ENCODE measurements around the gene SGTA. TPM values are rescaled to one million over a fixed set of nuclear protein-coding genes. Genes with fewer than 3 reads are reported as not detected.

Gene SGTA
- total RNA-seq, 2 experiments from 2014 or later = 84.8 to 87.4 TPM

DNA sequence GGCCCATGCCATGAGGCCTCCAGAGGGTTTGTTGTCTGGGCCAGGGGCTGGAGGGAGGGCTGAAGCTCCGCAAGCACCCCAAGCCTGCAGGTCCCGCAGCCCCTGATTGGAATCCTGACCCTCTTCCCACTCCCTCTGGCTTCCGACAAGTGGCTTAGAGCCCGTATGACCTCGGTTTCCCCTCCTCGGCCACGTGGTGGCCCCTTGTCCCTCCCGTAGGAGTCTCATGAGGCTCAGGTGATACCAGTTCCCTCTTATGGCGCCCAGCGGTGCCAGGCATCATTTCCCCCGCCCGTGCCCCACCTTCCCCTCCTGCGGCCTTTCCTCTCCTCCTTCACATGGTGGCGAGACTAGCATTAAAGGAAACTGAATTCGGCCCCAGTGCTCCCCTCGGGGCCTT lies 8.4 kb upstream of the SGTA start:
- peaks cover 28% of the 10 kb centered on the region for H3K36me3 Mint-ChIP-seq
- no peak overlapping the region for H3K4me3 Mint-ChIP-seq

DNA sequence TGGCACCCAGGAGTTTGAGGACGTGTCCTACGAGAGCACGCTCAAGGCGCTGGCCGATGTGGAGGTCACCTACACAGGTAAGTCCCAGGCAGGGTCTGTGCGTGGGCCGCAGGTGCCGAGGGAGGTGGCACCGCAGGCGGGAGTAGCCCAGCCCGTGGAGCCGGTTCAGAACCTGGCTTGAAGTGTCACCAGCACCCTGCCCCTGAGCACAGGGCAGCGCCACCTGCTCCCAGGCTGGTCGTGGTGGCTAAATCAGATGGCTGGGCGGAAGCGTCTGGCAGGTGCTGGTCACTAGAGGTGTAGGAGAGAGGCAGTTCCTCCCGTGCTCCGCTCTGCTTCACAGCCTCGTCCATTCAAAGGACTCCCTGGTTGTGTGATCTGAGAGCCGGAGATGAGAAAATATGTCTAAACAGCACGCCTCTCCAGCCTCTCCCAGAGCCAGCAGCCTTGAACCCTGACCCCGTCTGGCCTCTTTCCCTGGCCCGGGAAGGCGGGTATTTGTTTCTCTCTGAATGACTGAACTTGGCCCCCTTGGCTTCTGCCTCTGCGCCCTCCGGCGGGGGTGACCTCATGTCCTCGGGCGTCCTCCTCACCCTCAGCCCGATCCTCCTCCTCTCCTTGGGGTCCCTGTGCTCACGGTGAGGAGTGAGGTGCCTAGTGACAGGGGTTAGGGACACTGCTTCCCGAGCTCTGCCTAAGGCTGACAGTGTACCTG lies 7.6 kb upstream of the SGTA start:
- no peak overlapping the region for H3K27ac Mint-ChIP-seq
- peaks cover 15% of the 10 kb centered on the region for H3K4me1 Mint-ChIP-seq
- no peak for DNase-seq
- H3K4me3 Mint-ChIP-seq = no peak overlapping the region
- no peaks in the 10 kb centered on the region for H3K9me3 Mint-ChIP-seq
- H3K36me3 Mint-ChIP-seq = peaks cover 27% of the 10 kb centered on the region
- no peaks in the 10 kb centered on the region for H3K27me3 Mint-ChIP-seq

More for the DNA sequence above, 8.4 kb upstream of the SGTA start:
- Mint-ChIP-seq H3K4me1 (peaks cover 15% of the 10 kb centered on the region), H3K9me3 (no peaks in the 10 kb centered on the region), H3K27me3 (no peaks in the 10 kb centered on the region), H3K27ac (no peak overlapping the region)
- no peak for DNase-seq

DNA sequence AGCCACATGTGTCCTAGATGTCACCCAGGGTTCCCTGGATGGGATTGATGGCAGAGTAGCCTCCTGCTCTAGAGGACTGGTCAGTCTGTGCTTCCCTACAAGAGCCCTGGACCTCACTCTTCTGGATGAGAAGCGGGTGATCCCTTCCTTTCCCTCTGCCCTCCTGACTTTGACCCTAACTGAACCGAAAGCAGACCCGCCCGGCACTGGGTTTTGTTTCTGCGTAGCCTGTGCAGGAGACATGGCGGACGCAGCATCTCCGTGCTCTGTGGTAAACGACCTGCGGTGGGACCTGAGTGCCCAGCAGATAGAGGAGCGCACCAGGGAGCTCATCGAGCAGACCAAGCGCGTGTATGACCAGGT lies 7.1 kb upstream of the SGTA start:
- no peak overlapping the region for H3K27ac Mint-ChIP-seq
- no peak for DNase-seq
- no peak overlapping the region for H3K4me3 Mint-ChIP-seq
- peaks cover 28% of the 10 kb centered on the region for H3K36me3 Mint-ChIP-seq
- H3K27me3 Mint-ChIP-seq = no peaks in the 10 kb centered on the region
- no peaks in the 10 kb centered on the region for H3K9me3 Mint-ChIP-seq
- peaks cover 15% of the 10 kb centered on the region for H3K4me1 Mint-ChIP-seq

DNA sequence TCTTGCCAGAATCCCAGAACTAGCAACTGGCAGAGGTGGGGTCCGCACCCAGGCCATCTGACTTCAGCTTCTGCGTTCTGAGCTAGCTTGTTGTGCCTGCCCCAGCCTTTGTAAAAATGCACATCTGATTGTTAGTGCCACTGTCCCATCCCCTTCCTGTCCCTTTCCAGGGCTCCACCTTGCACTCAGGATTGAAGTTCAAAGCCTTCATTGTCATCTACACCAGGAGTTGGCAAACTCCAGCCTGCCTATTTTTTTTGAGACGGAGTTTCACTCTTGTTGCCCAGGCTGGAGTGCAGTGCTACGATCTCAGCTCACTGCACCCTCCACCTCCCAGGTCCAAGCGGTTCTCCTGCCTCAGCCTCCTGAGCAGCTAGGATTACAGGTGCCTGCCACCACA lies 5.2 kb upstream of the SGTA start:
- Mint-ChIP-seq H3K9me3 (no peaks in the 10 kb centered on the region), H3K27ac (peak overlapping the region; percentile 25), H3K27me3 (no peaks in the 10 kb centered on the region), H3K36me3 (peaks cover 26% of the 10 kb centered on the region), H3K4me3 (no peak overlapping the region), H3K4me1 (peaks cover 32% of the 10 kb centered on the region)
- no peak for DNase-seq

DNA sequence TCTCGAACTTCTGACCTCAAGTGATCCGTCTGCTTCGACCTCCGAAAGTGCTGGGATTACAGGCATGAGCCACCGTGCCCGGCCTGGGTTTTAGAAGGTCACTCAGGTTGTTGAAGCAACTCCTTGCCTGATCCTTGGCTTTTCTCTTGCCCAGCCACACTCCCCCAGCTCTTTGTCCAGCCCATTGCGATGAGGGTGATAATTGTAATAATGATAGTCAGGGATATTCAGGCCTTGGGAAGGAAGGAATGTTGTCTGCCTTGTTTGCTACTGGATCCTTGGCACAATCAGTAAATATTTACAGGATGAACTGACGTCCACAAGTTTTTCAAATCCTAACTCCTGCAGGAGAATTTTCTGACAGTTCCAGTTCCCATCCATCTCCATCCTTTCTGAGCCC lies 4.0 kb upstream of the SGTA start:
- Mint-ChIP-seq H3K27ac (no peak overlapping the region), H3K4me3 (peak overlapping the region; percentile 97), H3K4me1 (peaks cover 32% of the 10 kb centered on the region), H3K9me3 (no peaks in the 10 kb centered on the region), H3K36me3 (peaks cover 19% of the 10 kb centered on the region), H3K27me3 (no peaks in the 10 kb centered on the region)
- no peak for DNase-seq

DNA sequence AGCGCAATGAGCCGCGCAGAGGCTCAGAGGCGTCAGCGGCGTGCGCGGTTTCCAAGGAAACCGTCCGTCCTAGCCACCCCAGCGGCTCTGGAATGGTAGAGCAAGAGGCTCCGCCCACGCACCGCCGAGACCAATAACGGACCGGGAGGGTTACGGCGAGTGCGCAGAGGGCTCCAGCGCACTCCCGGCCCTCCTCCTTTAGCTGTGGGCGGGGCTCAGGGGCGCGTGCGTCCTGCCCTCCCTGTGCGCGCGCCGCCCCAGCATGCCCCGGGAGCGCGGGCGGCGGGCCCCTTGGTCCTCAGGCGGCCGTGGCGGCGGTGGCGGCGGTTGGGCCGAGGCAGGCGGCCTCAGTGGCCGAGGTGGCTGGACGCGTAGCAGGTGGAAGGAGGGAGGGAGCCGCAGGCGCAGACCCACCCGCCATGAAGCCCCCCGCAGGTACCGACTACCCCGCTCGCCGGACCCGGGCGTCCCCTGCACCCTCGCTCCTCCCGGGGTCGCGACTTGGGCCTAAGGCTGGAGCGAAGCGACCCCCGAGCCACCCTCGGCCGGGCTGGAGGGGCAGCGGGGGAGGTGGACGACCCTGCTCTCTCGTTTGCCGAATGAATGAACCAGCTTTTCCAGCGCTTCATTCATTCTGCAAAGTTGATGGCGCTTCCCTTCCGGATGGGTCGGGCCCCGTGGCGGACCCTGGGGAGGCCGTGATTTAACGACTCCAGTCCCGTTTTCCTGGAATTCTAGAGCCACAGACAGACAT lies 2.3 kb upstream of the SGTA start, which contains the start of gene THOP1:
TSS of gene THOP1 (plus strand) at position 260 of the 754 bp plus-strand sequence. CDS start at position 420, 160 bp downstream.
- H3K36me3 Mint-ChIP-seq = peaks cover 18% of the 10 kb centered on the region
- peaks cover 42% of the 10 kb centered on the region for H3K4me1 Mint-ChIP-seq
- DNase-seq = peak; percentile 100
- peak within 1 kb of the TSS; percentile 92 for H3K27ac Mint-ChIP-seq
- no peaks in the 10 kb centered on the region for H3K9me3 Mint-ChIP-seq
- peak within 1 kb of the TSS; percentile 97 for H3K4me3 Mint-ChIP-seq
- H3K27me3 Mint-ChIP-seq = no peaks in the 10 kb centered on the region

DNA sequence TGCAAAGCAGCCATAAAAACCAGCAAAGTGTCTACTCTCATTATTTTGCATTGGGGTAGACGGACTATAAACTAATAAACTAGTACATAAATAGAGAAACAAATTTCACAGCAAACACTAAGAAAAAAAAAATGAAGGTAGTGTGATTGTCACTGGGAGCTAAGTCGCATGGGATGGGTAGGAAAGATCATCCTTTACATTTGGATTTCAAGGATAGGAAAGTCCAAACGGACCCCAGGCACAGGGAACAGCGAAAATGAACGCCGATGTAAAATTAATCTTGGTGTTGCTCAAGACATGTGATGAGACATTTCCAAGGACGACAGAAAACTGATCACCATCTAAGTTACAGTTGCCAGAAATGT lies 690 bp upstream of the SGTA start:
- Mint-ChIP-seq H3K27ac (peak overlapping the region; percentile 92), H3K9me3 (no peaks in the 10 kb centered on the region)

DNA sequence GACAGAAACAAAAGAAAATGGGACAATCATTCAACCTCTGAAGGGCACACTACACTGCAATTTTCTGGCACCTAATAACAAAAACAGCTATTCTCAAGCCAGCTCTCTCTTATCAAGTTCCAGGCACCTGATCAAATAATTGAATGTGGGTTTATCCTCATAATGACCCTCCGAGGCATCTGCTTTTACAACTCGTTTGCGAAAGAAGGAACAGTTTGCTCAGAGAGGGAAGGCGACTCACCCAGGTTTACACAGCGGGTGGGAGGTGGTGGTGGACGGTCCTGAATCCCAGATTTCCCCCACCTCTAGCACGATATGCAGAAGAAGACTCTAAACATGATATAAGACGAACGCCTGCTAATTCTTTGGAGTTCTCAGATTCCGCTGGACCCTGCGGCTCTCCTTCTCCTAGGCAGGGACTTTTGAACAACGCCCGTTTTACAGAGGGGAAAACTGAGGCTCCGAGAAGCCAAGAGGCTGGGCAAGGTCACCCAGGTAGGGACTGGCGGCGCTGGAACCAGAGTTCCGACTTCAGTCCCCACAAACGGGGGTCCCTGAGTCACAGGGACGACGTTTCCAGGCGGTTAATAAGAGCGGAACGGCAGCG lies 641 bp downstream of the SGTA start:
- DNase-seq = no peak
- H3K36me3 Mint-ChIP-seq = peaks cover 10% of the 10 kb centered on the region
- peaks cover 40% of the 10 kb centered on the region for H3K4me1 Mint-ChIP-seq
- H3K9me3 Mint-ChIP-seq = no peaks in the 10 kb centered on the region
- H3K27me3 Mint-ChIP-seq = no peaks in the 10 kb centered on the region
- peak overlapping the region; percentile 80 for H3K27ac Mint-ChIP-seq
- peak overlapping the region; percentile 90 for H3K4me3 Mint-ChIP-seq

More for the DNA sequence above, 690 bp upstream of the SGTA start:
- H3K4me3 Mint-ChIP-seq = peak overlapping the region; percentile 76
- H3K27me3 Mint-ChIP-seq = no peaks in the 10 kb centered on the region
- H3K4me1 Mint-ChIP-seq = peaks cover 41% of the 10 kb centered on the region
- peaks cover 14% of the 10 kb centered on the region for H3K36me3 Mint-ChIP-seq
- no peak for DNase-seq

DNA sequence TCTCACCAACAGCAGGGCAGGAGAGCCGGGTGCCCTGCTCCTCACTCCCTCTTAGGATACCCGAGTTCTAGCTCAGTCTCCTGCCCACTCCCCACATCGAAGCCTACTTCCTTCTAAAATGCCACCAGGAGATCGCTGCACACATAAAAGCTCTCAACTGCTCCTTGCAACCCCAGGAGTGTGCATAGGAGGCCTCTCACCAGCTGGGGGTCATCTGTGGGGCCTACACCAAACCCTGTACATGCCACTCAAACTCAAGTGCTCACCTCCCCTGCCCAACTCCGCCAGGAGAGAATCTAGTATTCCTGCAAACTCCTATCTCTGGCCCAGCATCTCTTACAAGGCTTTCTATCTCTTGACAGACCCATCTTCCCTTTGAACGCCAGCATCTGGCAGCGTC lies 2.8 kb downstream of the SGTA start:
- DNase-seq = no peak
- no peaks in the 10 kb centered on the region for H3K9me3 Mint-ChIP-seq
- peaks cover 20% of the 10 kb centered on the region for H3K36me3 Mint-ChIP-seq
- H3K4me3 Mint-ChIP-seq = no peak overlapping the region
- peaks cover 44% of the 10 kb centered on the region for H3K4me1 Mint-ChIP-seq
- H3K27ac Mint-ChIP-seq = peak overlapping the region; percentile 36
- H3K27me3 Mint-ChIP-seq = no peaks in the 10 kb centered on the region

DNA sequence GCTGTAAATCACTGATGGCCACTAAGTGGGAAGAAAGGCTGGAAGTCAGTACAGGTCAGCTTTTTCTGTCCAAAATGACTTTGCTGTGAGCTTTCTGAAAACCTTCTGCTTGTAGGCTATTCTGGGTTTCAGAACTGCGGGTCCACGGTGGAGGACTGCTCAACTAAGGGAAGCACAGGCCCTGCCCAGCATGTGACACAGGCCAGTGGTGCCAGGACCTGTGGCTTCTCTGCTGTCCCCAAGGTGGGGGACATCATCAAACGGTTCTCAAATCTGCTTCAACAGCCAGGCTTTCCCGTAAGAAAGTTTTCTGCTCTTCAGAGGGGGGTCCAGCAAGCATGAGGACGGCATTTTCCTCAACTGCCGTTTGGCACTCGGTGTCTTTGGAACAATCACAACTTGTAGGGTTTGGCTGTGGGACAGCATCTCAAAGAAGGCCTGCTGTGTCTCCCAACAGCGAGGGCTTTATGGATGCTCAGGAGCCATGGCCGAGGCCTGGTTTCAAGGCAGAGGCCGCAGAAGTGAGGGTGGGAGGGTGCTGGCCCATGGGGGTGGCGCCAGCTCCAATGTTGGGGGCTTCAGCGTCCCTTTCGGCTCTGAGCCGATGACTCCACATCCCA lies 3.8 kb downstream of the SGTA start:
- Mint-ChIP-seq H3K36me3 (peaks cover 22% of the 10 kb centered on the region), H3K4me3 (no peak overlapping the region), H3K27ac (no peak overlapping the region), H3K27me3 (no peaks in the 10 kb centered on the region), H3K9me3 (no peaks in the 10 kb centered on the region), H3K4me1 (peaks cover 42% of the 10 kb centered on the region)
- no peak for DNase-seq

DNA sequence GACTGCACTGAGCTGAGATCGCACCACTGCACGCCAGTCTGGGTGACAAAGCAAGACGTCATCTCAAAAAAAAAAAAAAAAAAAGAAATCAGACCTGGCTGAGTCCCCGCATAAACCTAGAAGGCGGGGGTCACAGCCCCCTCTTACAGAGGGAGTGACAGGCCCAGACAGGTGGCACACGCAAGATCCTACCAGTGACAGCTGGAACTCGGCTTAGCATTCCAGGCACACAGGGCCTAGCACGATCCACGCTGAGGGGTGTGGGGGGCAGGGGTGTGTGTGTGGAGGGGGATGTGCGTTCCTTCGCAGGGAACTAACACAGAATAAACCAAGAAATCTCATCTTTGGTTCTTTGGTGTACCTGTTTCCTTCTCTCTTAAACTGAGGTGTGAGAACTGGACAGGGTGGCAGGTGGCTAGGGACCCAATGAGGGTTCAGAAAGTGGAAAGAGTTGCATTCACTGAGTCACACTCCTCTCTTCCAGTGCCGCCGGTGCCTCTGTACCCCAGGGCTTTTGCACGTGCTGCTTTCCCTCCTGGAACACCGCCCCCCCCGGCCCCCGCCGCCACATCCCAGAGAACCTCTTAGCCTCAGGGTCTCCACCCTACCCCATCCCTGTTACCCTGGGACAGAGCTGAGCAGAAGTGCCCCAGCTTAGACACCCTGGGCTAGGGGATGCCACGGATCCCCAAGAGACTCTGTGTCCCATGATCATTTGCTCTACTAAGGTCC lies 5.0 kb downstream of the SGTA start:
- Mint-ChIP-seq H3K9me3 (no peaks in the 10 kb centered on the region), H3K36me3 (peaks cover 21% of the 10 kb centered on the region), H3K27ac (no peak overlapping the region), H3K27me3 (no peaks in the 10 kb centered on the region), H3K4me3 (no peak overlapping the region), H3K4me1 (peaks cover 32% of the 10 kb centered on the region)
- DNase-seq = no peak

DNA sequence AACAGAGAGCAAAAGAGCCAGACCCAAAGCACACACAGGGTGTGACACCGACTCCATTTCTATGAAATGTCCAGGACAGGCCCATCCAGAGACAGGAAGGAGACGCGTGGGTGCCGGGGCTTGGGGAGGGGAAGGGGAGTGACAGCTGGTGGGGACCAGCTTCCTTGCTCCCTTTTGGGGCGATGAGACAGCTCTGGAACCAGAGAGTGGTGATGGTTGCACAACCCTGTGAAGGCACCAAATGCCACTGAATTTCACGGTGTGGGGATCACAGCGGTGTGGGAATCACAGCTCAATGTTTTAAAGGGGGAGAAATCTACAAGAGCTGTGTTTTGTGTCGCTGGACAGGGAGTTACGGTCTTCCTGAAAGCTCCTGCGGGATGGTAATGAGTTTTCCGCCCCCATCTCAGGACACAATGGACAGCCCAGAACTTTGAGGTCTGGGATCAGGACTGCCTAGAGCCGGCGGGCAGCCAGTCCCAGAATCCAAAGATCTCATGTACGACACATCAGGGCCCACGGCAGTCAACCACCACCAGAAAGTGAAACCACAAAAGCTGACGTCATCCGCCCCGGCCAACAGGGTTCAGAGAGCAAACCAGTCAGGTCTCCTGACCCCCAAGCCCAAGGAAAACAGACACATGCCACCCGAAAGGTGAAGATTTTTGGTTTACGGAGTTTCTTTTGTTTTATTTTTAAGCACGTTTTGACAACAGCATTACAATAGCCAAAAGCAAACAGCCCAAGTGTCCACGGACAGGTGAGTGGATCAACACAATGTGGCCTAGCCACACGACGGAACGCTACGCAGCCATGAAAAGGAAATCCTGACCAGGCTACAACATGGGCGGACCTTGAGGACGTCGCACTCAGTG lies 7.3 kb downstream of the SGTA start:
- Mint-ChIP-seq H3K36me3 (peaks cover 23% of the 10 kb centered on the region), H3K4me1 (peaks cover 27% of the 10 kb centered on the region), H3K27ac (peak overlapping the region; percentile 92), H3K9me3 (no peaks in the 10 kb centered on the region), H3K4me3 (peak overlapping the region; percentile 78), H3K27me3 (no peaks in the 10 kb centered on the region)
- DNase-seq = peak; percentile 78

DNA sequence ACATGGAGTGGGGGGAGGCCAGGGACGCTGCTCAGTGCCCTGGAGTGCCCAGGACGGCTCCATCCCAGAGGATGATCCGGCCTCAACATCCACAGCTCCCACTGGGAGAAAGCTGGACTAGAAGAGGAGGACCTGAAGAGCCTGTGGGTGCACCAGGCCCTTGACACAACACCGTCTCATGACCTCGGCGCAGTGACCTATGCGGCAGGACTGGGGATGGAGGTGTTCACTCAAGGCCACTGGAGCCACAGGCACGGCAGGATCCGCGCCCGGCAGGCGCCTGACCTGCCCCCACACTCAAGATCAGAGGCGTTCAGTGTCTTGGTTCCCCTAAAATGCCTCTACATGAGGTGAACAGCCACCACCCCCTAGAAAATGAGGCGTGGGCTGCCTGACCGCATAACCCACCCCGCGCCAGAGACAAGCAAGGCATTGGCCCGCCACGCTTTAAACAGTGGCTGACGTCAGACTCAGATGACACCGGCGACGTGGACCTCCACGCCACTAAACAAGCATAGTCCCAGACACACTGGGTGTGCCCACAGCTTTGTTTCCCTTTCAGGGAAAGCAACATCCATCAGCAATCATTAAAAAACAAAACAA lies 8.0 kb downstream of the SGTA start:
- DNase-seq = no peak
- peaks cover 23% of the 10 kb centered on the region for H3K36me3 Mint-ChIP-seq

More for the DNA sequence above, 8.0 kb downstream of the SGTA start:
- Mint-ChIP-seq H3K4me3 (peak overlapping the region; percentile 78), H3K27me3 (no peaks in the 10 kb centered on the region), H3K4me1 (peaks cover 21% of the 10 kb centered on the region), H3K9me3 (no peaks in the 10 kb centered on the region), H3K27ac (peak overlapping the region; percentile 92)
